CD14-positive monocyte (primary cell): ENCODE data around the gene ADAMTS4. TPM values are rescaled to one million over a fixed set of nuclear protein-coding genes. Genes with fewer than 3 reads are reported as not detected.

Source experiments
- DNase-seq, 3 donors: peaks; one replicate each; pipeline ENCODE4 v3.0.0-alpha.2; 2011 to 2022
- H2AFZ ChIP-seq: 2 replicates; pipeline ENCODE4 v1.6.0; 2012; ENCODE audit warnings: mild to moderate bottlenecking, low read depth, low read length, inconsistent platforms; ENCODE audit not compliant: insufficient read depth, poor library complexity, severe bottlenecking
- H3K27ac ChIP-seq, 2 donors: 1 replicate in 1 of 2; 2 replicates in 1 of 2; pipeline ENCODE4 v1.5.1; 2012 to 2013; ENCODE audit warnings: low read length in 2 of 2, control low read depth in 1 of 2, inconsistent platforms in 1 of 2, low read depth in 1 of 2, mild to moderate bottlenecking in 1 of 2
- H3K27me3 ChIP-seq, 2 donors: one replicate each; pipeline versions ENCODE4 v1.6.0 to v1.6.1; 2011 to 2013; ENCODE audit warnings: low read length in 2 of 2; ENCODE audit not compliant: control insufficient read depth in 2 of 2, insufficient read depth in 2 of 2
- H3K36me3 ChIP-seq, 2 donors: replicated peaks in 1 of 2; 1 replicate in 1 of 2; 2 replicates in 1 of 2; pipeline versions ENCODE4 v1.5.1 to v1.6.1; 2012 to 2013; ENCODE audit warnings: low read length in 2 of 2, control low read depth in 1 of 2, inconsistent platforms in 1 of 2, mild to moderate bottlenecking in 1 of 2; ENCODE audit not compliant: insufficient read depth in 2 of 2, control insufficient read depth in 1 of 2
- H3K4me1 ChIP-seq, 2 donors: 1 replicate in 1 of 2; 2 replicates in 1 of 2; pipeline versions ENCODE4 v1.5.1 to v1.6.1; 2012 to 2013; ENCODE audit warnings: low read length in 2 of 2, control low read depth in 1 of 2, inconsistent platforms in 1 of 2, mild to moderate bottlenecking in 1 of 2, moderate library complexity in 1 of 2; ENCODE audit not compliant: insufficient read depth in 2 of 2, control insufficient read depth in 1 of 2
- H3K4me2 ChIP-seq: replicated peaks from 2 replicates; pipeline ENCODE3; 2012; ENCODE audit warnings: low read length, moderate library complexity, mild to moderate bottlenecking; ENCODE audit not compliant: poor library complexity, severe bottlenecking; ENCODE audit errors: extremely low read depth
- H3K4me3 ChIP-seq, 3 experiments: fragments of 200-600 bp in 1 of 3; sonication (generic) in 1 of 3; replicated peaks in 1 of 3; 1 replicate in 2 of 3; 2 replicates in 1 of 3; pipeline ENCODE4 v1.5.1; 2011 to 2013; ENCODE audit warnings: low read length in 3 of 3, mild to moderate bottlenecking in 3 of 3, control low read depth in 2 of 3, low read depth in 2 of 3, inconsistent platforms in 1 of 3, moderate library complexity in 1 of 3
- H3K79me2 ChIP-seq: 2 replicates; pipeline ENCODE4 v1.6.0; 2012; ENCODE audit warnings: mild to moderate bottlenecking, control low read depth, inconsistent platforms, low read length, moderate library complexity; ENCODE audit not compliant: insufficient read depth
- H3K9ac ChIP-seq: 2 replicates; pipeline ENCODE4 v1.6.0; 2017; ENCODE audit warnings: low read length, mild to moderate bottlenecking; ENCODE audit not compliant: insufficient read depth, poor library complexity, severe bottlenecking
- H3K9me3 ChIP-seq, 2 donors: replicated peaks in 1 of 2; 1 replicate in 1 of 2; 2 replicates in 1 of 2; pipeline versions ENCODE4 v1.5.1 to v1.6.1; 2012 to 2013; ENCODE audit warnings: low read length in 2 of 2, control low read depth in 1 of 2; ENCODE audit not compliant: control insufficient read depth in 1 of 2, insufficient read depth in 1 of 2
- H4K20me1 ChIP-seq: 2 replicates; pipeline ENCODE4 v1.6.0; 2012; ENCODE audit warnings: mild to moderate bottlenecking, low read length, control low read depth, moderate library complexity; ENCODE audit not compliant: insufficient read depth
- H3K27ac Mint-ChIP-seq, 7 donors: one replicate each; pipeline ENCODE4 v1.8.0; 2020; ENCODE audit warnings: mild to moderate bottlenecking in 7 of 7, mixed read lengths in 7 of 7, moderate library complexity in 6 of 7, inconsistent platforms in 2 of 7
- H3K27me3 Mint-ChIP-seq, 3 donors: one replicate each; pipeline ENCODE4 v1.8.0; 2021 to 2022; ENCODE audit warnings: low read depth in 3 of 3, mild to moderate bottlenecking in 3 of 3, mixed read lengths in 3 of 3, moderate library complexity in 3 of 3, inconsistent platforms in 1 of 3
- H3K36me3 Mint-ChIP-seq, 2 donors: one replicate each; pipeline ENCODE4 v1.8.0; 2020; ENCODE audit warnings: mixed read lengths in 2 of 2, inconsistent platforms in 1 of 2, mild to moderate bottlenecking in 1 of 2
- H3K4me1 Mint-ChIP-seq: one replicate; pipeline ENCODE4 v1.8.0; 2020; ENCODE audit warnings: mild to moderate bottlenecking, mixed read lengths
- H3K4me3 Mint-ChIP-seq, 2 donors: one replicate each; pipeline ENCODE4 v1.8.0; 2020; ENCODE audit warnings: mild to moderate bottlenecking in 2 of 2, mixed read lengths in 2 of 2, moderate library complexity in 1 of 2
- H3K9me3 Mint-ChIP-seq, 7 donors: one replicate each; pipeline ENCODE4 v1.8.0; 2020 to 2022; ENCODE audit warnings: mixed read lengths in 7 of 7, mild to moderate bottlenecking in 6 of 7, moderate library complexity in 6 of 7, inconsistent platforms in 2 of 7
- WGBS: methylation state at CpG from one replicate; pipeline ENCODE4 v1.1.5; 2013; ENCODE audit warnings: missing lambda C conversion rate; ENCODE audit not compliant: insufficient coverage; 5-methylcytosine and 5-hydroxymethylcytosine counted together
- intact Hi-C, 2 donors: fragments of 100-400 bp; cut with micrococcal nuclease; formaldehyde crosslinking; loops; one replicate each; pipeline versions ENCODE4 v1.15.0 to v1.15.1; 2023
- polyA plus RNA-seq, 3 donors: library from polyadenylated mRNA; depleted of rRNA in 1 of 3; unstranded in 2 of 3; stranded (reverse) in 1 of 3; fragments of 300-500 nt in 2 of 3; fragments of >200 nt in 1 of 3; fragmentation: Illumina TruSeq in 2 of 3; gene quantifications; 1 replicate in 2 of 3; 2 replicates in 1 of 3; pipeline ENCODE4 v1.2.3, GENCODE V29; 2012 to 2021
- TF ChIP-seq, protein P1 (sequence below): fragments of 200-600 bp; IDR thresholded peaks from one replicate; pipeline ENCODE4 v1.8.0; 2022; ENCODE audit warnings: antibody characterized with exemption, mild to moderate bottlenecking

ADAMTS4 gene
- polyA plus RNA-seq, 3 donors: 0.01 to 0.04 TPM; not detected in 1

DNA sequence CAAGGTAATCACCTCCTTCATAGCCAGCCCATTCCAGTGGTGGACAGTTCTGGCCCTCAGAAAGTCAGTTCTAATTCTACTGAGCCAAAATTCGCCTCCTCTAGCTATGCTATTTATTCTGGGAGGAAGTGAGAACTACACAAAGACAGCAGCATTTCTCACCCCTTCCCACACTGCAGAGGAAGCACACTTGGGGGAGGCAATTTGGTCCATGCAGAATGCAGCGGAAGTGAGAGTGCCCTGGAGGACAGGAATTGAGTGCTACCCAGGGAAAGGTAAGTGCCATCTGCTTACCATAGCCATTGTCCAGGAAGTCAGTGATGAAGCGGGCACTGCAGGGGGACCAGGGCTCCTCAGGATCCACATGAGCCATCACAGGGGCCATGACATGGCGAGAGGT is 3.7 kb downstream of the ADAMTS4 start:
- Histone ChIP-seq H3K4me1 (peaks cover 43 to 48% of the 10 kb centered on the region in 2 donors), H3K36me3 (no peaks in the 10 kb centered on the region), H2AFZ (peak overlapping the region; percentile 1), H3K9me3 (no peaks in the 10 kb centered on the region), H3K9ac (no peak overlapping the region), H4K20me1 (no peaks in the 10 kb centered on the region), H3K4me2 (peak overlapping the region; percentile 37), H3K79me2 (no peaks in the 10 kb centered on the region), H3K27ac (peak overlapping the region; percentile 7 to 53), H3K27me3 (no peaks in the 10 kb centered on the region), H3K4me3 (peak overlapping the region in 1 of 3 experiments; percentile 24)
- peak overlapping the region; percentile 19 to 88 (median 87) for H3K27ac Mint-ChIP-seq
- 54% methylated on average over 3 of the region's 4 CpGs for WGBS
- DNase-seq: peak; percentile 38 to 46 (median 46)
- no peaks in the 10 kb centered on the region for H3K9me3 Mint-ChIP-seq
- intact Hi-C loops: no loop called here
- peaks cover 59% of the 10 kb centered on the region for H3K4me1 Mint-ChIP-seq
- H3K27me3 Mint-ChIP-seq: peaks cover 0 to 2% (median 1%) of the 10 kb centered on the region in 3 donors
- peak overlapping the region in 1 of 2 donors; percentile 55 for H3K4me3 Mint-ChIP-seq
- TF ChIP-seq, protein P1, sequence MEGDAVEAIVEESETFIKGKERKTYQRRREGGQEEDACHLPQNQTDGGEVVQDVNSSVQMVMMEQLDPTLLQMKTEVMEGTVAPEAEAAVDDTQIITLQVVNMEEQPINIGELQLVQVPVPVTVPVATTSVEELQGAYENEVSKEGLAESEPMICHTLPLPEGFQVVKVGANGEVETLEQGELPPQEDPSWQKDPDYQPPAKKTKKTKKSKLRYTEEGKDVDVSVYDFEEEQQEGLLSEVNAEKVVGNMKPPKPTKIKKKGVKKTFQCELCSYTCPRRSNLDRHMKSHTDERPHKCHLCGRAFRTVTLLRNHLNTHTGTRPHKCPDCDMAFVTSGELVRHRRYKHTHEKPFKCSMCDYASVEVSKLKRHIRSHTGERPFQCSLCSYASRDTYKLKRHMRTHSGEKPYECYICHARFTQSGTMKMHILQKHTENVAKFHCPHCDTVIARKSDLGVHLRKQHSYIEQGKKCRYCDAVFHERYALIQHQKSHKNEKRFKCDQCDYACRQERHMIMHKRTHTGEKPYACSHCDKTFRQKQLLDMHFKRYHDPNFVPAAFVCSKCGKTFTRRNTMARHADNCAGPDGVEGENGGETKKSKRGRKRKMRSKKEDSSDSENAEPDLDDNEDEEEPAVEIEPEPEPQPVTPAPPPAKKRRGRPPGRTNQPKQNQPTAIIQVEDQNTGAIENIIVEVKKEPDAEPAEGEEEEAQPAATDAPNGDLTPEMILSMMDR: no peak
- H3K36me3 Mint-ChIP-seq: no peaks in the 10 kb centered on the region

DNA sequence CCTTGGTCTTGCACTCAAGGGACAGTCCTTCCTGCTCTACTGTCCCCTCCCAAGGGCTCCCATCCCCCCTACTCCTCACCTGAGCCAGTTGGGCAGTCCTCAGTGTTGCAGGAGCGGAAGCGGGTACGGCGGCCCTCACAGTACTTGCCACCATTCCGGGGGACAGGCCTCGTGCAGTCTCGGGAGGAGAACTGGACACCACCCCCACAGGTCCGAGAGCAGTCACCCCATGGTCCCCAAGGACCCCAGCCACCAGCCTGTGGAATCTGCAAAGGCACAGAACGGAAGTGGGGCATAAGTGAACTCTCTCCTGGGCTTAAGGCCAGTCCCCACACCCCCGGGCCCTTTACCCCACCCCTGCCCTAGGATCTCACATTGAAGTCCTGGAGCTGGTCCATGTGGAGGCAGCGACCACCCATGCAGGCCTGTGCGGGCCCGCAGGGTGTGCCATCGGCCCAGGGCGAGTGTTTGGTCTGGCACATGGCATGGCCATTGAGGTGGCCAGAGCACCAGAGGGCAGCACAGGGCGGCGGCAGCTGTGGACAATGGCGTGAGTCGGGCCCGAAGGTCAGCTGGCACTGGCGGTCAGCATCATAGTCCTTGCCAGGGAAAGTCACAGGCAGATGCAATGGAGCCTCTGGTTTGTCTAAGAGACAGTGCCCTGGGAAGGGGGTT is 5.2 kb downstream of the ADAMTS4 start:
- no peak for DNase-seq
- no peak overlapping the region for H3K4me2 ChIP-seq
- H2AFZ ChIP-seq: no peak overlapping the region
- H3K27ac Mint-ChIP-seq: peak overlapping the region in 2 of 7 donors; percentile 68 to 73
- H3K9ac ChIP-seq: no peak overlapping the region
- no peaks in the 10 kb centered on the region for H3K79me2 ChIP-seq
- H4K20me1 ChIP-seq: no peaks in the 10 kb centered on the region
- peak overlapping the region in 1 of 2 donors; percentile 22 for H3K27ac ChIP-seq
- no peaks in the 10 kb centered on the region for H3K9me3 ChIP-seq
- H3K36me3 ChIP-seq: no peaks in the 10 kb centered on the region
- intact Hi-C loops: no loop called here
- H3K27me3 Mint-ChIP-seq: peaks cover 0 to 2% (median 0%) of the 10 kb centered on the region in 3 donors
- peaks cover 58% of the 10 kb centered on the region for H3K4me1 Mint-ChIP-seq
- H3K4me3 Mint-ChIP-seq: no peak overlapping the region
- peaks cover 46% of the 10 kb centered on the region in 2 donors for H3K4me1 ChIP-seq
- no peaks in the 10 kb centered on the region for H3K9me3 Mint-ChIP-seq
- 92% methylated on average over 14 of the region's 21 CpGs for WGBS
- H3K27me3 ChIP-seq: no peaks in the 10 kb centered on the region
- TF ChIP-seq, protein P1: no peak
- no peaks in the 10 kb centered on the region for H3K36me3 Mint-ChIP-seq
- H3K4me3 ChIP-seq: no peak overlapping the region
